GM12801 (cell line): ENCODE data around the gene PLXNA4.

ENCODE experiments used
- TF ChIP-seq, protein P1 (sequence below): IDR thresholded peaks from one replicate; pipeline ENCODE4 v1.5.1; 2011; ENCODE audit warnings: control low read depth; ENCODE audit not compliant: insufficient read length; ENCODE audit errors: extremely low read depth

Gene PLXNA4

DNA sequence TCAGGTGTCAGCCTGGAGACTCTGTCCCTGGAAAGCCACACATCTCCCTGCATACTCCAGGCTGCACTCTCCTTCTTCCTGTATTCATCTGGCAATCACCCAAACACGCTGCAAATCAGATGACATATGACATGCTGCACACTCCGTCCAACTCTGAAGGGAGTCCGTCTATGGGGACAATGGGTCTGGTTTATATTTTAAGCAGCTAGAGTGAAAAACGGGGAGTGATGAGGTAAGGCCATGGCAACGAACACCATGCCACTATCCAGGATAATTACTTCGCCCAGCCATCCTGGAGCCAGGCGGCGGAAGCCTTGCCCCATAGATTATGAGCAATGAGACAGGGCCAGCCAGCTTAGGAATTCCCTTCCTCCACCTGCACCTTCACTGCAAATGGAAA, 140.1 kb downstream of the PLXNA4 start:
- TF ChIP-seq, protein P1, sequence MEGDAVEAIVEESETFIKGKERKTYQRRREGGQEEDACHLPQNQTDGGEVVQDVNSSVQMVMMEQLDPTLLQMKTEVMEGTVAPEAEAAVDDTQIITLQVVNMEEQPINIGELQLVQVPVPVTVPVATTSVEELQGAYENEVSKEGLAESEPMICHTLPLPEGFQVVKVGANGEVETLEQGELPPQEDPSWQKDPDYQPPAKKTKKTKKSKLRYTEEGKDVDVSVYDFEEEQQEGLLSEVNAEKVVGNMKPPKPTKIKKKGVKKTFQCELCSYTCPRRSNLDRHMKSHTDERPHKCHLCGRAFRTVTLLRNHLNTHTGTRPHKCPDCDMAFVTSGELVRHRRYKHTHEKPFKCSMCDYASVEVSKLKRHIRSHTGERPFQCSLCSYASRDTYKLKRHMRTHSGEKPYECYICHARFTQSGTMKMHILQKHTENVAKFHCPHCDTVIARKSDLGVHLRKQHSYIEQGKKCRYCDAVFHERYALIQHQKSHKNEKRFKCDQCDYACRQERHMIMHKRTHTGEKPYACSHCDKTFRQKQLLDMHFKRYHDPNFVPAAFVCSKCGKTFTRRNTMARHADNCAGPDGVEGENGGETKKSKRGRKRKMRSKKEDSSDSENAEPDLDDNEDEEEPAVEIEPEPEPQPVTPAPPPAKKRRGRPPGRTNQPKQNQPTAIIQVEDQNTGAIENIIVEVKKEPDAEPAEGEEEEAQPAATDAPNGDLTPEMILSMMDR = no peak

DNA sequence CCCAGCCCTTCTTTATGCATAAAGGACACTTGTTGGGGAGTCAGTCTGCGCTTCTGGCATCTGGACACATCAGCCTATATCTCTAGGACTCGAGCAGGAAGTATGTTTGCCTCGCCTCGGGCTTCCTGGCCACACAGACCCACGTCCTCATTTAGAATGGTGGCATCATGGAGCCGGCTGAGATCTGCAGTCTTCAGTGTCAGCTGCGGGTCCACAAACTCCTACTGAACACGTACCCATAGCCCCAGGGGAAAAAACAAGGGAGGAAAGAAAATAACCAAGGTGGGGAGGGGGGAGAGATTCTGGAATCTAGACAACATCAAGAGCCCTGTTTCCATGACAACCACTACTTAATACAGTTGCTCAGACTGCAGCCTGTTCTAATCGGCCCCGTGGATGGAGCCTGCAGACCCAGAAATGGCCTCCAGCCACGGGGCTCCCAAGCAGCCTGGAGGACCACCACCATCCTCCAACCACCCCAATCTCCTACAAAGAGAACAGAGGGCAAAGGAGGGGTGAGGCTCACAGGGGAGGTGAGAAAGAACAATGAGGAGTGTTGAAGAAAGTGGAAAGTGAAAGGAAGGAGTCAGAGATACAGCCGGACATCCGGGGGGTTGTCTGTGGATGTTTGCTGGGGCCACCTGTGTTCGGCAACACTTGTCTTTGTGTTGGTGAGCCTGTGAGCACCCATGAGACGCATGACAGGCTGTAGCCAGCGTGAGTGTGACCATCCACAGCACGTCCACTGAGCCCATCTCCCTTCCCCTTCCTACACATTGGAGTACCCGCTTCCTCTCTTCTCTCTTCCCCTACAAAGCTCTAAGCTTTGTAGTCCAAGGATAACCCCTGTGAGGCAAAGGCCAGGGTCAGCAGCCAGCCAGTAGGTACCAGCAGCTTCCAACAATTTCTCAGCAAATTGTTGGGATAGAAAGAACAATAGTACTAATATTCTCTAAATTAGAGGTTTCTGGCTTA, 141.0 kb downstream of the PLXNA4 start:
- TF ChIP-seq, protein P1 = no peak

DNA sequence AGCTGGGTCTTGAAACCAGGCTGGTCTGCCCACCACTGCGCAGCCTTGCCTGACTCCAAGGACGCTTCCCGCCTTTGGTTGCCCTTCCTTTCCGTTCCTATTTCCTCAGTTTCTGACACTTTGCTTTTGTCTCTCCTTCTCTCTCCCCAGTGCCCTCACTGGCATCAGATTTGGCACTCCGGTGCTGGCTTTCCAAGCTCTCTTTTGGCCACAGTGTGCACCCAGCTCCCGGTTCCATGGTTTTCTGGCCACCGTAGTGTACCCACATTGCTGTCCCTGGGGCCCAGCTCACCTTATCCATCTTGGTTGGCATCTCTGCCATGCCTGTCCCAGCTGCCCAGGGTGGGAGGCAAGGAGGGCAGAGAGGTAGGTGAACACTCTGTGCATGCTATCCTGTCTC, 142.2 kb downstream of the PLXNA4 start:
- TF ChIP-seq, protein P1 = no peak

GRCh38 chr7:132433301-132433700, 143.0 kb downstream of the PLXNA4 start:
- TF ChIP-seq, protein P1 = no peak

DNA sequence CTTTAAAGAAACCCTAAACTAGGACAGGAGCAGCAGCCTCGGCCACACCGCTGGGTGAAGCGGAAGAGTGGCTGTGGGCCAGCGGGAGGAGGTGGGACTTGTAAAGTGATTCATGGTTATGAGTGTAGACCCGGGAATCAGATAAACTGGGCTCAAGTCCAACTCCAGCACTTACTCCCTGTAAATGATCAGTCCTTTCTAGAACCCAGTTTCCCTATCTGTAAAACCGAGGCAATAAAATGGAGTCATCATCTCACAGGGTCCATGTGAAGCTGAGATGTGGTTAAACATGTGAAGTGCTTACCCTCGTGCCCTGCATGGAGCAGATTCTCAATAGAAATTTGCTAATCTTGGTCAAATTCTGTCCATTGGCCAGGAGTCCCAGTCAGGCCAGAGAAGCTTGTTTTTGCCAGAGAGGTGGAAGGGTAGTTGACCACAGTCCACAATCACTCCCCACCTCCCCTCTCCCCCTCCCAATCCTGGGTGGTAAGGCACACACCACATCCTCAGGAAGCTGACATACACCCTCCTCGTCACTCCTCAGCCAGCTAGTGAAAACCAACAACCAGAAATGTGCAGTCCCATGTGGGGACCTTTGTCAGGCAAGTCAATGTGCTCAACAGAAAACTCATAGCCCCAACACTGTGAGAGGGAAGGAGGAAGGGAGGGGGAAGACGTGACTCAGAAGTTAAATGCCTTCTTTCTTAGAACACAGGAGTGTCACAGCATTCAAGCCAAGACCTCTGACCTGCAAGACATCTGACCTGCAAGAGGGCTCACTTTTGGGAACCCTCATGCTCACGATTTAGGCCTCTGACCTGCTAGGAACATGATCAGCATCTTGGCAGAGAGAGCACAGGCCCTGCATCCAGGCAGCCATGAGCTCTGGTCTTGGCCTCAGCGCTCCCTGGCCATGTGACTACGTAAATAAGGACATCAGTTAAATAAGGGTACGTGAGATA, 145.1 kb downstream of the PLXNA4 start:
- TF ChIP-seq, protein P1 = no peak

- TF ChIP-seq, protein P1 = no peak
These were observed 146.0 kb downstream of the PLXNA4 start for GRCh38 chr7:132430041-132430855.
